ENCODE results near the gene GLIPR1. TPM values are rescaled to one million over a fixed set of nuclear protein-coding genes. Genes with fewer than 3 reads are reported as not detected.
A peak's percentile ranks its signal among the peaks of the same experiment; 100 is the strongest.

Gene GLIPR1
- total RNA-seq, 3 donors from 2014 or later (not counting 1 experiment from before 2014, with no cell fraction given), result 106 to 120 (median 115) TPM

- intact Hi-C loops (cut with micrococcal nuclease), result no loop called here
- Mint-ChIP-seq H3K9me3 (no peaks in the 10 kb centered on the region), H3K27me3 (ENCODE audit: low read depth in 2 of 2) (peaks cover 0 to 5% of the 10 kb centered on the region in 2 donors), H3K27ac (no peak overlapping the region), H3K36me3 (no peaks in the 10 kb centered on the region), H3K4me3 (no peak overlapping the region), H3K4me1 (no peaks in the 10 kb centered on the region)
- no peak overlapping the region for H3K27ac ChIP-seq (ENCODE audit: low read length)
- H3K4me1 ChIP-seq (ENCODE audit: control insufficient read depth, insufficient read depth, low read length), result no peaks in the 10 kb centered on the region
- H3K36me3 ChIP-seq (ENCODE audit: control insufficient read depth, insufficient read depth, low read length), result no peaks in the 10 kb centered on the region
- no peak for TF ChIP-seq CTCF (IDR thresholded peaks at IDR 0.05)
- no peaks in the 10 kb centered on the region for H3K9me3 ChIP-seq (ENCODE audit: control insufficient read depth, insufficient read depth, low read length)
- no peak overlapping the region for H3K4me3 ChIP-seq (ENCODE audit: low read length)
- 77% methylated on average over 3 of the region's 4 CpGs for whole genome bisulfite sequencing (ENCODE audit: insufficient coverage)
- DNase-seq, result no peak
- no peak for ATAC-seq
- no peaks in the 10 kb centered on the region for H3K27me3 ChIP-seq (ENCODE audit: control insufficient read depth, insufficient read depth, low read length)
These were observed 32.7 kb upstream of the GLIPR1 start for GRCh38 chr12:75447691-75448393.

- DNase-seq (no peak), ATAC-seq (no peak)
- Mint-ChIP-seq H3K27me3 (ENCODE audit: low read depth in 2 of 2) (no peaks in the 10 kb centered on the region), H3K4me1 (peaks cover 25 to 26% of the 10 kb centered on the region in 2 donors), H3K9me3 (peaks cover 0 to 2% of the 10 kb centered on the region in 2 donors), H3K27ac (no peak overlapping the region), H3K4me3 (no peak overlapping the region), H3K36me3 (no peaks in the 10 kb centered on the region)
- H3K36me3 ChIP-seq (ENCODE audit: control insufficient read depth, insufficient read depth, low read length), result no peaks in the 10 kb centered on the region
- intact Hi-C loops (cut with micrococcal nuclease), result no loop called here
- H3K27me3 ChIP-seq (ENCODE audit: control insufficient read depth, insufficient read depth, low read length), result no peaks in the 10 kb centered on the region
- no peak overlapping the region for H3K4me3 ChIP-seq (ENCODE audit: low read length)
- H3K4me1 ChIP-seq (ENCODE audit: control insufficient read depth, insufficient read depth, low read length), result peaks cover 4% of the 10 kb centered on the region
- 94% methylated on average over 3 of the region's 3 CpGs for WGBS (ENCODE audit: insufficient coverage)
- H3K9me3 ChIP-seq (ENCODE audit: control insufficient read depth, insufficient read depth, low read length), result peaks cover 3% of the 10 kb centered on the region
- no peak overlapping the region for H3K27ac ChIP-seq (ENCODE audit: low read length)
- TF ChIP-seq CTCF (IDR thresholded peaks at IDR 0.05), result no peak
These were observed 27.8 kb upstream of the GLIPR1 start for GRCh38 chr12:75452675-75453330.

- H3K27ac Mint-ChIP-seq, result peak overlapping the region; percentile 53 to 86
- ATAC-seq (no peak), DNase-seq (no peak)
- no peaks in the 10 kb centered on the region for H3K27me3 Mint-ChIP-seq (ENCODE audit: low read depth in 2 of 2)
- H3K9me3 Mint-ChIP-seq, result peaks cover 0 to 2% of the 10 kb centered on the region in 2 donors
- no peaks in the 10 kb centered on the region for H3K36me3 ChIP-seq (ENCODE audit: control insufficient read depth, insufficient read depth, low read length)
- H3K4me1 Mint-ChIP-seq, result peaks cover 53 to 54% of the 10 kb centered on the region in 2 donors
- peak overlapping the region; percentile 77 for H3K4me3 Mint-ChIP-seq
- H3K4me1 ChIP-seq (ENCODE audit: control insufficient read depth, insufficient read depth, low read length), result peaks cover 13% of the 10 kb centered on the region
- no peaks in the 10 kb centered on the region for H3K36me3 Mint-ChIP-seq
- no peaks in the 10 kb centered on the region for H3K27me3 ChIP-seq (ENCODE audit: control insufficient read depth, insufficient read depth, low read length)
- H3K4me3 ChIP-seq (ENCODE audit: low read length), result no peak overlapping the region
- TF ChIP-seq CTCF (IDR thresholded peaks at IDR 0.05), result no peak
- H3K9me3 ChIP-seq (ENCODE audit: control insufficient read depth, insufficient read depth, low read length), result peaks cover 5% of the 10 kb centered on the region
- intact Hi-C loops (cut with micrococcal nuclease), result no loop called here
- no peak overlapping the region for H3K27ac ChIP-seq (ENCODE audit: low read length)
- 82% methylated on average over 5 of the region's 5 CpGs for WGBS (ENCODE audit: insufficient coverage)
These were observed 24.7 kb upstream of the GLIPR1 start for GRCh38 chr12:75455839-75456238.

All from natural killer cell (primary cell).